Measurements from ENCODE around the gene NANOGP8.
"Not testable (repeated sequence)": the region's sequence is repeated elsewhere in the genome, so short reads cannot be mapped to it uniquely, and the experiment has no call there.

Gene NANOGP8, protein sequence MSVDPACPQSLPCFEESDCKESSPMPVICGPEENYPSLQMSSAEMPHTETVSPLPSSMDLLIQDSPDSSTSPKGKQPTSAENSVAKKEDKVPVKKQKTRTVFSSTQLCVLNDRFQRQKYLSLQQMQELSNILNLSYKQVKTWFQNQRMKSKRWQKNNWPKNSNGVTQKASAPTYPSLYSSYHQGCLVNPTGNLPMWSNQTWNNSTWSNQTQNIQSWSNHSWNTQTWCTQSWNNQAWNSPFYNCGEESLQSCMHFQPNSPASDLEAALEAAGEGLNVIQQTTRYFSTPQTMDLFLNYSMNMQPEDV

DNA sequence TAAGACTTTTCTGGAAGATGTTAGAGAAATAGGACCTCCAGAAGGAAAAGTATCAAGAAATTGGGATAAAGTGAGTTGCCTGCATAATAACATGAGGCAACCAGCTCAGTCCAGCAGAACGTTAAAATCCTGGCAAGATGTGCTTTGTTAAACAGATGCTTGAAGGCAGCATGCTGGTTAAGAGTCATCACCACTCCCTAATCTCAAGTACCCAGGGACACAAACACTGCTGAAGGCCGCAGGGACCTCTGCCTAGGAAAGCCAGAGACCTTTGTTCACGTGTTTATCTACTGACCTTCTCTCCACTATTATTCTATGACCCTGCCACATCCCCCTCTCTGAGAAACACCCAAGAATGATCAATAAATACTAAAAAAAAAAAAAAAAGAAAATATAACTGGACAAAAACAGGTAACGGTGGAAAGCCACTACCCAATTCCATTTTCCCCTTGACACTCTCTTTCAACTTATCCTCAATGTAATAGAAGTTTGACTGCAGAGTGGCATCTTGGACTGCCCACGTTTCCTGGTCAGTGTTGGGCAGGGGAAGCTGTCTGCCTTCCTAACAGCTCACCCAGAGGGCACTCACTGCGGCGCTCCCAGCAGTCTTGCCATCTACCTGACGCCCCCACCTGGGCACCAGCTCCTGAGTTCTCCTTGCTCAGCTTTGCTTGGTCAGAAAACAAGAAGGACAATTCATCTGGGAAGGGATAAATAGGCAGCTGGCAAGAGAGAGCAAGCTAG, at the start of gene NANOGP8:
Gene NANOGP8, minus strand, starts transcription at position 120 of the 744 bp plus-strand sequence. CDS start 185 bp downstream, outside the sequence.
- peaks cover 18% of the 10 kb centered on the region for H3K9me3 ChIP-seq
- not testable (repeated sequence) for H3K4me1 ChIP-seq, H3K27me3 ChIP-seq

DNA sequence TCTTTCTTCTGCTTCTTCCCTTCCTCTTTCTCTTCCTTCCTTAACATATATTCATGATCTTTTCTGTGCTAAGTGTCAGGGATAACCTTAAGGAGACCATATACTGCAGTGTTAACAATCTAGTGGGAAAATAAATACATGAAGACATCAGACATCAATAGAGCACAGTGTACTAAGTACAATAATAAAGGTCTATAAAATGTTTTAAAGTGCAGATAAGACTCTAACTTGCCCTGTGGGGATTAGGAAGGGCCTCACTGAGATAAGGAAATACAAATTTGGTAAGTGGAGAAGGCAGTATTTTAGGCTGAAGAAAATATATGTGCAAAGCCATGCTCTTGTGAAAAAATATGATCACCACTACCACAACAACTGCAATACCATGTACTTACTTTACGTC, 49.2 kb upstream of the NANOGP8 start:
- Histone ChIP-seq H3K4me3 (no peak overlapping the region), H3K27ac (no peak overlapping the region), H3K9me3 (no peaks in the 10 kb centered on the region), H3K9ac (no peak overlapping the region), H4K20me1 (no peaks in the 10 kb centered on the region), H3K27me3 (no peaks in the 10 kb centered on the region), H3K36me3 (no peaks in the 10 kb centered on the region), H3K4me2 (no peak overlapping the region), H3K4me1 (no peaks in the 10 kb centered on the region)
- no peak for TF ChIP-seq Cebpa-rat (IDR thresholded peaks at IDR 0.05)

More for the DNA sequence above, at the start of gene NANOGP8:
- H3K4me3 ChIP-seq, H3K36me3 ChIP-seq, H3K4me2 ChIP-seq, H3K9ac ChIP-seq, H3K27ac ChIP-seq, H4K20me1 ChIP-seq: not testable (repeated sequence)

DNA sequence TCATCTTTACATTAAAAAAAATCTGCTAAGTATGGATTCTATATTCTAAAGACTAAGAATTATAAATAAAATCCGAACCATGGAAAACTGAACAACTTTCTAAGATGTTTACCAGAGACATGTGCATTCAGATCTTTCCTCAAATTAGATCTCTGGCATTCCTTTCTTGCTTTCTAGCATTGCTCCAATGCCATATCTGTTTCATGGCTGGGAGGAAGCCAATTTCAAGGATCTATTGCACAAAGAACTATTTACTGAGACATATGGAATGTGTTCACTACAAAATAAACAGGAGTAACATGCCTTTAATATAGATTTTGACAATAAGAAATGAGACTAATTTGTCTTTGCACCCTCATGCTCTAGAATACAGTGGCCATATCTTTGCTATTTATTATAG, 45.1 kb upstream of the NANOGP8 start:
- H3K9me3 ChIP-seq, result no peaks in the 10 kb centered on the region
- no peaks in the 10 kb centered on the region for H3K36me3 ChIP-seq
- no peak for TF ChIP-seq Cebpa-rat (IDR thresholded peaks at IDR 0.05)
- H4K20me1 ChIP-seq, result no peaks in the 10 kb centered on the region
- H3K4me1 ChIP-seq, result no peaks in the 10 kb centered on the region
- H3K4me3 ChIP-seq, result no peak overlapping the region
- H3K27ac ChIP-seq, result no peak overlapping the region
- H3K9ac ChIP-seq, result no peak overlapping the region
- no peaks in the 10 kb centered on the region for H3K27me3 ChIP-seq
- H3K4me2 ChIP-seq, result no peak overlapping the region

DNA sequence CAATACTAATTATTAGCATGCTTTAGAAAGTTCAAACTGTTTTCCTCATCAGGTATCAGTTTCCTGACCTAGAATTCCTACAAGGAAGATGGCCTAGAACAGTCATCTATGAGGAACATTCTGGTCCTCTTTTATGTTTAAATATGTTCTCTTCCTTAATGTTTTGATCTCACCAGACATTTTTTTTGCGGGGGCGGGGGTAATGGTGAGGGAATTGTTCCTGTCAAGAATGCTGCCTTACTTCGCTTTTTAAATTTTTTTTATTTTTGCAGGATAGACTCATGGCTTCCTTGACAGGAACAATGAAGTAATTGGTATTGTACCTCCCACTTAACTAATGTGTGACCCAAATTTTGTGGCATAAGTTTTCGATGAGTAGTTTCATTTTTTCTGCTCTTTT, 44.3 kb upstream of the NANOGP8 start:
- Histone ChIP-seq H3K27ac (no peak overlapping the region), H3K4me2 (no peak overlapping the region), H3K9ac (no peak overlapping the region), H3K36me3 (no peaks in the 10 kb centered on the region), H3K27me3 (no peaks in the 10 kb centered on the region), H3K4me1 (no peaks in the 10 kb centered on the region), H3K9me3 (no peaks in the 10 kb centered on the region), H4K20me1 (no peaks in the 10 kb centered on the region), H3K4me3 (no peak overlapping the region)
- no peak for TF ChIP-seq Cebpa-rat (IDR thresholded peaks at IDR 0.05)

DNA sequence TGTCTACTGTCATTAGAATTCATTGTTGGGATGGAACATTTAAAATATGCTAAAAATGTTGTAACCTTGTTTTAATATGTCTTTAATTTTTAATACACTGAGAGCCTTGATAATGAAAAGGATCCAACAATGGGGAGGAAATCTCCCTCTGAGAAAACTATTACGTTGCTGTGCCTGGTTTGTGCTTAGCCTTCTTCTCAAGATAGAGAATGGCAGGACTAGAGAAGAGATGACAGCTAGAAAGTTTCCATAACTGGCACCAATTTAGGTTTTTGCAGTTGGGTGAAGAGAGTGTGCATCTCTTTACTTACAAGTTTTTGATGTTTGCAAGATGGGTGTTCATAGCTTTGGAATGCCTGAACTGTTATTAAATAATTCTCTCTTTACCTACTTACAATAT, 42.6 kb upstream of the NANOGP8 start:
- Histone ChIP-seq H3K4me2 (no peak overlapping the region), H3K4me3 (no peak overlapping the region), H3K4me1 (no peaks in the 10 kb centered on the region), H3K27ac (no peak overlapping the region), H3K27me3 (no peaks in the 10 kb centered on the region), H3K9me3 (no peaks in the 10 kb centered on the region), H3K9ac (no peak overlapping the region), H4K20me1 (no peaks in the 10 kb centered on the region), H3K36me3 (no peaks in the 10 kb centered on the region)
- no peak for TF ChIP-seq Cebpa-rat (IDR thresholded peaks at IDR 0.05)

DNA sequence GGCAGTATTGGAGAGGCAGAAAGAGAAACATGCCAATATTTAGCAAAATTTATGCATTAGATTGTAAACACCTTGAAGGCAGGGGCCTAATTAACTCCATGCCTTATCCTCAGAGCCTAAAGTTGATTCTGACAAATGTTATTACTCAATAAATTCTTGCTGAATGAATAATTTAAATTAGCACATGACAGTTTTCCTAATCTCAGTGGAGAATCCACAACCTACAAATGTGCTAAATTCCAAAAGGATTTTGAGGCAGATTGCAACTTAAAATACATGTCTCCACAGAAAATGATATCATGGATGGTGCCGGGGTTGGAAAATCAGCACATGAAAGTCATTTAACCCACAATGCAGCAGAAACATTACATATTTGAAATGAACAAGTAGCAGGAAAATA, 41.1 kb upstream of the NANOGP8 start:
- H3K27me3 ChIP-seq, result no peaks in the 10 kb centered on the region
- no peak for TF ChIP-seq Cebpa-rat (IDR thresholded peaks at IDR 0.05)
- no peaks in the 10 kb centered on the region for H3K36me3 ChIP-seq
- H3K4me2 ChIP-seq, result no peak overlapping the region
- H3K9me3 ChIP-seq, result no peaks in the 10 kb centered on the region
- H3K9ac ChIP-seq, result no peak overlapping the region
- no peaks in the 10 kb centered on the region for H4K20me1 ChIP-seq
- H3K27ac ChIP-seq, result no peak overlapping the region
- H3K4me1 ChIP-seq, result no peaks in the 10 kb centered on the region
- no peak overlapping the region for H3K4me3 ChIP-seq

DNA sequence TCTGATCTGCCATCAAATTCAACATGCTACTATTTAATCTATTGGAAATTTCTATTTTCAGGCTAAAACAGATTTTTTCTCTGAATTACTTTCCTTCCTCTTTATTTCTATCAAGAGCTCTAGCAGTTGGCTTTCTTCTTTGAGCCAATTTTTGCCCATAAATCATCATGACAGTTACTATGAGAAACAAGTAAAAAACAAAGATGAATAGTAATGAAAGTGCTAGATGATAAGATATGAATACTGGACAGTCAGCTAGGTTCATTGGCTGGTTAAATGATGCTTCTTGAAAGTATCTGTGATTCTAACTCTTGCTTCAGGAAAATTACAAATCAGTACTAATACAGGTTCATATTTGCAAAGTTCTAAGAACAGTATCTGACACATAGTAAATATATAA, 38.6 kb upstream of the NANOGP8 start:
- Histone ChIP-seq H3K4me1 (no peaks in the 10 kb centered on the region), H3K9me3 (no peaks in the 10 kb centered on the region), H3K27me3 (no peaks in the 10 kb centered on the region), H3K4me3 (no peak overlapping the region), H3K9ac (no peak overlapping the region), H3K4me2 (no peak overlapping the region), H4K20me1 (no peaks in the 10 kb centered on the region), H3K36me3 (no peaks in the 10 kb centered on the region), H3K27ac (no peak overlapping the region)
- TF ChIP-seq Cebpa-rat (IDR thresholded peaks at IDR 0.05), result no peak

DNA sequence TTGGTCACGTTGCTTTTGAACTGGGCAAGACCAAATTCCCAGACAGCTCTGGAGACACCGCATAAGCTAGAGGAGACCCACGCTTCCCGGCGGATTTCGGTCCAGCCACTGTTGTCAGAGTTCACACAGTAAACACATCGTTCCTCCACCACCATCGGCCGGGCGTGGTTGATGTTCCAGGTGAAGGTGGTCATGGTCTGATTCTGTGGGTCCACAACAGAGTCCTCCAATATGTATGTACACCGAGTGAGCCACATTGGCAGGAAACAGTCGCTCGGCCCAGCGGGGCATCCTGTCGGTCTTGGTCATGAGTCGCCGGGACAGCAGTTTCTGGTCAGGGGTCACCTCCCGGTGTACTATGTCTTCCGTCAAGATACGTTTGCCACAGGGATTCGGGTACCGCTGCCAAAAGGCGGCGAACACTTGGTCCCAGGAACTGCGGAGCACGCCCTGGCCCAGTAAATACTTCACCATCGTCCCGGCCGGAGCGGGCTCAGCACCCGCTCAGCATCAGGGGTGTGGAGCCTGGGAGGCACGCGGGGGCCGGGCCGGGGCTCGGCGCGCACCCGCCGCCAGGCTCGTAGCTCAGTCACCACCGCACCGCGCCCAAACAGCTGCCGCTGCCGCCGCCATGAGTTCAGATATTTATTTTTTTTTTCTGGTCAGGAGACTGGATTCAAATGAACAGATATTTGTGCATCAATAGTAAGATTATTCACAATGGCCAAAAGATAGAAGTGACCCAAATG, 36.7 kb upstream of the NANOGP8 start:
- Histone ChIP-seq H3K36me3 (no peaks in the 10 kb centered on the region), H3K9ac (no peak overlapping the region), H3K9me3 (no peaks in the 10 kb centered on the region), H3K4me3 (no peak overlapping the region), H3K4me2 (no peak overlapping the region), H3K27ac (no peak overlapping the region), H3K4me1 (no peaks in the 10 kb centered on the region), H4K20me1 (no peaks in the 10 kb centered on the region), H3K27me3 (no peaks in the 10 kb centered on the region)
- no peak for TF ChIP-seq Cebpa-rat (IDR thresholded peaks at IDR 0.05)

DNA sequence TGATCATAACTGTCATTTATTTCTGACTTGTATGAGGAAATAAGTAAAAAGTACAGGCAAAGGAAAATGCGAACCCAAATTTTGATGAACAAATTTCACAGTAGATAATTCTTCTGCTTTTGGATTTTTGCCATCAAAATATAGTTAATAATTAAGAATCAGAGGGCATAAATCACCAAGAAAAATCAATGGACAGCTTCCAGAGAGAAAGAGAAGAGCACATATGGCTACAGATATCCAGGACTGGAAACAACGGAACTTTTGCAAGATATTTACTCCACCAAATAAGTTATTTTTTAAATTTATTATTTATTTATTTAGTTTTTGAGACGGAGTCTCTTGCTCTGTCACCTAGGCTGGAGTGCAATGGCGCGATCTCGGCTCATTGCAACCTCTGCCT, 35.1 kb upstream of the NANOGP8 start:
- no peak for TF ChIP-seq Cebpa-rat (IDR thresholded peaks at IDR 0.05)

DNA sequence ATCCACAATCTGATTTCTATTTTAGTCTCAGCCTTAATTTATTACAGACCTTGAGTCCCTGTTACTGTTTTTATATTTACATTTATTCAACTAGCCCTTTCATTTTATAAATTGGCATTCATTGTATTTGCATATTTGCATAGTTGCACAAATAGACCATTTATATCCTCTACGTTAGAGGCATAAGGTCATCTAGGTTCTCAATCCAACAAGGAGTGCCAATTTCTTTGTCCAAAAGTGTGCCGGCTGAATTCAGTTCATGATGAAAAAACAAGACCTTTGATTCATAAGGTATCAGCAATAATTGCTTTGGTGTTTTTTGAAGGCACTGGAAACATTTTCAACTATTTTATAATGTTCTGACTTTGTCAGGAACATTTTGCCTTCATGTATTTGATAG, 33.9 kb upstream of the NANOGP8 start:
- Histone ChIP-seq H3K9ac (no peak overlapping the region), H4K20me1 (no peaks in the 10 kb centered on the region), H3K4me1 (no peaks in the 10 kb centered on the region), H3K27ac (no peak overlapping the region), H3K4me2 (no peak overlapping the region), H3K27me3 (no peaks in the 10 kb centered on the region), H3K4me3 (no peak overlapping the region), H3K36me3 (no peaks in the 10 kb centered on the region), H3K9me3 (no peaks in the 10 kb centered on the region)
- no peak for TF ChIP-seq Cebpa-rat (IDR thresholded peaks at IDR 0.05)

More for the DNA sequence above, 35.1 kb upstream of the NANOGP8 start:
- no peak overlapping the region for H3K4me2 ChIP-seq
- no peaks in the 10 kb centered on the region for H3K9me3 ChIP-seq
- no peaks in the 10 kb centered on the region for H3K36me3 ChIP-seq
- H3K27me3 ChIP-seq, result no peaks in the 10 kb centered on the region
- no peaks in the 10 kb centered on the region for H3K4me1 ChIP-seq
- no peak overlapping the region for H3K4me3 ChIP-seq
- no peak overlapping the region for H3K9ac ChIP-seq
- no peak overlapping the region for H3K27ac ChIP-seq
- no peaks in the 10 kb centered on the region for H4K20me1 ChIP-seq
